ENCODE results near the gene RPS6KB1. TPM values are rescaled to one million over a fixed set of nuclear protein-coding genes. Genes with fewer than 3 reads are reported as not detected.

Gene RPS6KB1
- total RNA-seq, 1 experiment from 2014 or later = 75.7 TPM

DNA sequence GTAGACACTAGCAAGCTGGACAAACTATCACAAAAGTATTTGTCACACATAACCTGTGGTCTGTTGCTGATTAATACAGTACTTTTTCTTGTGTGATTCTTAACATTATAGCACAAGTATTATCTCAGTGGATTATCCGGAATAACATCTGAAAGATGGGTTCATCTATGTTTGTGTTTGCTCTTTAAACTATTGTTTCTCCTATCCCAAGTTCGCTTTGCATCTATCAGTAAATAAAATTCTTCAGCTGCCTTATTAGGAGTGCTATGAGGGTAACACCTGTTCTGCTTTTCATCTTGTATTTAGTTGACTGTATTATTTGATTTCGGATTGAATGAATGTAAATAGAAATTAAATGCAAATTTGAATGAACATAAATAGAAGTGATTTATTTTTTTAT is 57.1 kb downstream of the RPS6KB1 start:
- TF ChIP-seq, protein P1, sequence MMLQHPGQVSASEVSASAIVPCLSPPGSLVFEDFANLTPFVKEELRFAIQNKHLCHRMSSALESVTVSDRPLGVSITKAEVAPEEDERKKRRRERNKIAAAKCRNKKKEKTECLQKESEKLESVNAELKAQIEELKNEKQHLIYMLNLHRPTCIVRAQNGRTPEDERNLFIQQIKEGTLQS (IDR thresholded peaks at IDR 0.05) = no peak
- TF ChIP-seq SRF (IDR thresholded peaks at IDR 0.05; ENCODE audit: low read depth) (no peak), SP1 (IDR thresholded peaks at IDR 0.05; ENCODE audit: low read depth) (no peak), FOSL1 (IDR thresholded peaks at IDR 0.05; ENCODE audit: low read depth) (no peak), EGR1 (IDR thresholded peaks at IDR 0.05; ENCODE audit: low read depth) (no peak), SIN3A (IDR thresholded peaks at IDR 0.05; ENCODE audit: low read depth) (no peak), ZFX (IDR thresholded peaks at IDR 0.05) (no peak), JUND (IDR thresholded peaks at IDR 0.05) (no peak), CBX3 (IDR thresholded peaks at IDR 0.05; ENCODE audit: low read depth) (no peak), CEBPB (IDR thresholded peaks at IDR 0.05; ENCODE audit: low read depth) (no peak), POLR2A (IDR thresholded peaks at IDR 0.05; ENCODE audit: borderline replicate concordance, extremely low read depth, insufficient read depth, insufficient read length) (no peak), EZH2phosphoT487 (IDR thresholded peaks at IDR 0.05; ENCODE audit: borderline replicate concordance) (no peak), ELF1 (IDR thresholded peaks at IDR 0.05; ENCODE audit: borderline replicate concordance, low read depth) (no peak)
- TF ChIP-seq, protein P2, sequence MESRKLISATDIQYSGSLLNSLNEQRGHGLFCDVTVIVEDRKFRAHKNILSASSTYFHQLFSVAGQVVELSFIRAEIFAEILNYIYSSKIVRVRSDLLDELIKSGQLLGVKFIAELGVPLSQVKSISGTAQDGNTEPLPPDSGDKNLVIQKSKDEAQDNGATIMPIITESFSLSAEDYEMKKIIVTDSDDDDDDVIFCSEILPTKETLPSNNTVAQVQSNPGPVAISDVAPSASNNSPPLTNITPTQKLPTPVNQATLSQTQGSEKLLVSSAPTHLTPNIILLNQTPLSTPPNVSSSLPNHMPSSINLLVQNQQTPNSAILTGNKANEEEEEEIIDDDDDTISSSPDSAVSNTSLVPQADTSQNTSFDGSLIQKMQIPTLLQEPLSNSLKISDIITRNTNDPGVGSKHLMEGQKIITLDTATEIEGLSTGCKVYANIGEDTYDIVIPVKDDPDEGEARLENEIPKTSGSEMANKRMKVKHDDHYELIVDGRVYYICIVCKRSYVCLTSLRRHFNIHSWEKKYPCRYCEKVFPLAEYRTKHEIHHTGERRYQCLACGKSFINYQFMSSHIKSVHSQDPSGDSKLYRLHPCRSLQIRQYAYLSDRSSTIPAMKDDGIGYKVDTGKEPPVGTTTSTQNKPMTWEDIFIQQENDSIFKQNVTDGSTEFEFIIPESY (IDR thresholded peaks at IDR 0.05; ENCODE audit: extremely low read depth, insufficient replicate concordance, low read length) = no peak
- TF ChIP-seq, protein P3, sequence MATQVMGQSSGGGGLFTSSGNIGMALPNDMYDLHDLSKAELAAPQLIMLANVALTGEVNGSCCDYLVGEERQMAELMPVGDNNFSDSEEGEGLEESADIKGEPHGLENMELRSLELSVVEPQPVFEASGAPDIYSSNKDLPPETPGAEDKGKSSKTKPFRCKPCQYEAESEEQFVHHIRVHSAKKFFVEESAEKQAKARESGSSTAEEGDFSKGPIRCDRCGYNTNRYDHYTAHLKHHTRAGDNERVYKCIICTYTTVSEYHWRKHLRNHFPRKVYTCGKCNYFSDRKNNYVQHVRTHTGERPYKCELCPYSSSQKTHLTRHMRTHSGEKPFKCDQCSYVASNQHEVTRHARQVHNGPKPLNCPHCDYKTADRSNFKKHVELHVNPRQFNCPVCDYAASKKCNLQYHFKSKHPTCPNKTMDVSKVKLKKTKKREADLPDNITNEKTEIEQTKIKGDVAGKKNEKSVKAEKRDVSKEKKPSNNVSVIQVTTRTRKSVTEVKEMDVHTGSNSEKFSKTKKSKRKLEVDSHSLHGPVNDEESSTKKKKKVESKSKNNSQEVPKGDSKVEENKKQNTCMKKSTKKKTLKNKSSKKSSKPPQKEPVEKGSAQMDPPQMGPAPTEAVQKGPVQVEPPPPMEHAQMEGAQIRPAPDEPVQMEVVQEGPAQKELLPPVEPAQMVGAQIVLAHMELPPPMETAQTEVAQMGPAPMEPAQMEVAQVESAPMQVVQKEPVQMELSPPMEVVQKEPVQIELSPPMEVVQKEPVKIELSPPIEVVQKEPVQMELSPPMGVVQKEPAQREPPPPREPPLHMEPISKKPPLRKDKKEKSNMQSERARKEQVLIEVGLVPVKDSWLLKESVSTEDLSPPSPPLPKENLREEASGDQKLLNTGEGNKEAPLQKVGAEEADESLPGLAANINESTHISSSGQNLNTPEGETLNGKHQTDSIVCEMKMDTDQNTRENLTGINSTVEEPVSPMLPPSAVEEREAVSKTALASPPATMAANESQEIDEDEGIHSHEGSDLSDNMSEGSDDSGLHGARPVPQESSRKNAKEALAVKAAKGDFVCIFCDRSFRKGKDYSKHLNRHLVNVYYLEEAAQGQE (IDR thresholded peaks at IDR 0.05; ENCODE audit: low read depth) = no peak
- TF ChIP-seq, protein P4, sequence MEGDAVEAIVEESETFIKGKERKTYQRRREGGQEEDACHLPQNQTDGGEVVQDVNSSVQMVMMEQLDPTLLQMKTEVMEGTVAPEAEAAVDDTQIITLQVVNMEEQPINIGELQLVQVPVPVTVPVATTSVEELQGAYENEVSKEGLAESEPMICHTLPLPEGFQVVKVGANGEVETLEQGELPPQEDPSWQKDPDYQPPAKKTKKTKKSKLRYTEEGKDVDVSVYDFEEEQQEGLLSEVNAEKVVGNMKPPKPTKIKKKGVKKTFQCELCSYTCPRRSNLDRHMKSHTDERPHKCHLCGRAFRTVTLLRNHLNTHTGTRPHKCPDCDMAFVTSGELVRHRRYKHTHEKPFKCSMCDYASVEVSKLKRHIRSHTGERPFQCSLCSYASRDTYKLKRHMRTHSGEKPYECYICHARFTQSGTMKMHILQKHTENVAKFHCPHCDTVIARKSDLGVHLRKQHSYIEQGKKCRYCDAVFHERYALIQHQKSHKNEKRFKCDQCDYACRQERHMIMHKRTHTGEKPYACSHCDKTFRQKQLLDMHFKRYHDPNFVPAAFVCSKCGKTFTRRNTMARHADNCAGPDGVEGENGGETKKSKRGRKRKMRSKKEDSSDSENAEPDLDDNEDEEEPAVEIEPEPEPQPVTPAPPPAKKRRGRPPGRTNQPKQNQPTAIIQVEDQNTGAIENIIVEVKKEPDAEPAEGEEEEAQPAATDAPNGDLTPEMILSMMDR (IDR thresholded peaks at IDR 0.05 in 2 of 3, conservative IDR thresholded peaks at IDR 0.05 in 1 of 3; ENCODE audit: borderline replicate concordance in 1 of 3, insufficient read depth in 1 of 3, low read depth in 2 of 3, low read length in 2 of 3) = no peak
- Histone ChIP-seq H3K9me3 (ENCODE audit: control insufficient read depth in 1 of 2, insufficient read depth in 1 of 2, low read depth in 1 of 2, low read length in 2 of 2) (no peaks in the 10 kb centered on the region), H3K9ac (ENCODE audit: low read length) (no peak overlapping the region), H3K4me3 (replicated peaks in 1 of 2; ENCODE audit: low read depth in 1 of 2, low read length in 2 of 2) (no peak overlapping the region), H3K36me3 (ENCODE audit: control insufficient read depth in 1 of 2, insufficient read depth in 2 of 2, low read length in 2 of 2) (peaks cover 21 to 37% of the 10 kb centered on the region in 2 experiments), H3K27ac (ENCODE audit: low read depth, low read length) (no peak overlapping the region), H3K4me1 (ENCODE audit: control insufficient read depth in 1 of 2, insufficient read depth in 2 of 2, low read length in 2 of 2) (no peaks in the 10 kb centered on the region), H3K4me2 (ENCODE audit: low read length) (no peak overlapping the region), H3K9me2 (ENCODE audit: insufficient read depth) (no peaks in the 10 kb centered on the region), H4K20me1 (ENCODE audit: insufficient read depth) (no peaks in the 10 kb centered on the region), H2AFZ (ENCODE audit: low read depth, low read length, poor library complexity, severe bottlenecking) (no peak overlapping the region), H3K27me3 (ENCODE audit: insufficient read depth, low read length) (no peaks in the 10 kb centered on the region), H3K79me2 (ENCODE audit: insufficient read depth, low read length) (no peaks in the 10 kb centered on the region)
- CTCF ChIA-PET = interaction anchor here (2.0 kb wide), 1 partner anchor 36 kb away, joined by 7 read pairs; no protein-coding TSS in a partner anchor
- DNase-seq (ENCODE audit: low read depth, low spot score) (no peak), ATAC-seq (no peak)
- no TSS peak for BruUV-seq (replicated peaks)
- RAD21 ChIA-PET (ENCODE audit: low non-redundant PET in 1 of 2, low total read pairs in 2 of 2, uncharacterized antibody in 2 of 2, unreplicated experiment in 2 of 2) = no interaction called here
- intact Hi-C loops (cut with micrococcal nuclease) = no loop called here
- POLR2A ChIA-PET = interaction anchor here (2.0 kb wide), 1 partner anchor 15 kb away, joined by 5 read pairs; the partner anchor contains the start of gene RNFT1
